ENCODE results near the gene SDR42E1.

SDR42E1 gene, protein sequence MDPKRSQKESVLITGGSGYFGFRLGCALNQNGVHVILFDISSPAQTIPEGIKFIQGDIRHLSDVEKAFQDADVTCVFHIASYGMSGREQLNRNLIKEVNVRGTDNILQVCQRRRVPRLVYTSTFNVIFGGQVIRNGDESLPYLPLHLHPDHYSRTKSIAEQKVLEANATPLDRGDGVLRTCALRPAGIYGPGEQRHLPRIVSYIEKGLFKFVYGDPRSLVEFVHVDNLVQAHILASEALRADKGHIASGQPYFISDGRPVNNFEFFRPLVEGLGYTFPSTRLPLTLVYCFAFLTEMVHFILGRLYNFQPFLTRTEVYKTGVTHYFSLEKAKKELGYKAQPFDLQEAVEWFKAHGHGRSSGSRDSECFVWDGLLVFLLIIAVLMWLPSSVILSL

DNA sequence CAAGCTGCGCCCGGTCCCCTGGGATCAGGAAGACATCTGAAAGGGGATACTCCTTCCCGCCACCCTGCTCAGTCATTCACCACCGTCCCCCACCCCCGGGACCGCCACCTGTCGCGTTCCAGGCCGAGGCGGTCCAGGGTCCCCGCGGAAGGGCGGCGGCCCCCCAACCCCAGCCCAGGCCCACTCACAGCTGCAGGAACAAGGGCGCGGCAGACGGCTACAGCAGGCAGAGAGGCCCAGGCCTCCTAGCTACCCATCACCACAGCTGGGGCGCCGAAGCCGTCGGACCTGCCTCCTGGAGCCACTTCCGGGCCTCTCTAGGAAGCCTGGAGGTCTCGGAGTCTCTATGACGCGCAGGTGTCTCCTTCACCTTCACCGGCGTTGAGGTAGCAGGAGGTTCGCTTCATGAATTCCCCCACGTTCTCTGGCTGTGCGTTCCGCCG lies at the start of gene SDR42E1:
Gene SDR42E1 (minus strand): TSS at position 272 of the 443 bp plus-strand sequence. CDS start 10,612 bp downstream, outside the sequence.
- H3K9ac ChIP-seq (ENCODE audit: low read length): no peak within 1 kb of the TSS
- H3K4me1 ChIP-seq (ENCODE audit: control insufficient read depth, low read depth, low read length): no peaks in the 10 kb centered on the region
- no peaks in the 10 kb centered on the region for H3K27me3 ChIP-seq (ENCODE audit: control insufficient read depth, insufficient read depth, low read length)
- H3K4me3 ChIP-seq (ENCODE audit: low read length): no peak within 1 kb of the TSS
- H3K36me3 ChIP-seq (ENCODE audit: control insufficient read depth, low read depth, low read length): no peaks in the 10 kb centered on the region
- H3K9me3 ChIP-seq (ENCODE audit: control insufficient read depth, low read depth, low read length): no peaks in the 10 kb centered on the region
- H3K27ac ChIP-seq (ENCODE audit: low read length): no peak within 1 kb of the TSS

DNA sequence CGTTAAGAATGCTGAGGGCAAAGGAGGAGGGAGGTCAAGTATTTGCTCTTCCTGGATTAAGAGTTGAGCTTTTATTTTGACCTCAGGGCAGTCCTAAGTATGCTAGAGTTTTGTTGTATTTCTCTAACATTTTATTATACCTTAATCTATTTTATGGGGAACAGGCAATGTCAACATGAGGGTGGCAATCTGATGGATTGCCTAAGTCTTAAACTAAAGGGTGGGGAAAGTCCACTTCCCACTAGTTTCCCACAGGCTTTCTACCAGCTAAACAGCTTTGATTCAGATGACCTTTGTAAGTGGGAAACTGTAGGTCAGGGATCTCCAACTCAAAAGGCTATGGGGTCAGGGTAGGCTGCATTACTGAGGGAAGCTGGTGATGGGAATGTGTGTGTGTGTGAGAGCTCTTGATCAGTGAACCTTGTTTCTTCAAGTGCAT lies 48.7 kb upstream of the SDR42E1 start:
- Histone ChIP-seq H3K36me3 (ENCODE audit: control insufficient read depth, low read depth, low read length) (no peaks in the 10 kb centered on the region), H3K4me1 (ENCODE audit: control insufficient read depth, low read depth, low read length) (no peaks in the 10 kb centered on the region), H3K27me3 (ENCODE audit: control insufficient read depth, insufficient read depth, low read length) (no peaks in the 10 kb centered on the region), H3K27ac (ENCODE audit: low read length) (no peak overlapping the region), H3K9ac (ENCODE audit: low read length) (no peak overlapping the region), H3K4me3 (ENCODE audit: low read length) (no peak overlapping the region), H3K9me3 (ENCODE audit: control insufficient read depth, low read depth, low read length) (no peaks in the 10 kb centered on the region)

DNA sequence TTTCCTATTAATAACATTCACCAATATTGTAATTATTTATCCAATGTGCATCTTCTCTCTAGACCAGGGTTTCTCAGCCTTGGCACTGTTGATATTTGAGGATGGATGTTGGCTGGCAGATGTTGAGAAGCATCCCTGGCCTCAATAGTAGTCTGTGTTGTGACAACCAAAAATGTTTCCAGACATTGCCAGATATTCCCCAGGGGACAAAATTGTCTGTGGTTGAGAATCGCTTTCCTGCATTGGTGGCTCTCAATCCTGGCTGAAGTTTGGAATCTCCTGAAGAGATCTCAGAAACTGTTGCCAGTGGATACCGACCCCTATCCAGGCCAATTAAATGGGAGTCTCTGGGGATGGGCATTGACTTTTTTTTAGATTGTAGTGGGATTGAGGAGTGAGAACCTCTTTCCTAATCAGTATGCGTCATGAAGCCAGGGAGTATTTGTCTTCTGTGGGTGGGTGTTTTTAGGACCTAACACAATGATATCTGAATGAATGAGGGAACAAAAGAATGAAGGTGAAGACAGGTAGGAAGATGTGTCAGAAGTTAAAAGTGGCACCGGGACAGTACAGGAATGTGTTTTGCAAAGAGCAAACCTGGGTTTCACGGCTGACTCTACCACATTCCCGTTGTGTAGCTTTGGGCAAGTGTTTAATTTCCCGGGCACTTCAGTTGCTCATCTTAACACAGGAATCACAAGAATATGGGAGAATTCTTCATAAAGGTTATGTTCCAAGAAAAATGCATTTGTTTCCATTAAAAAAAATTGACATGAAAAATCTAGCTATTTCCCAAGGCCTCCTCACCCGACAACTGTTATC lies 48.1 kb upstream of the SDR42E1 start:
- no peak overlapping the region for H3K4me3 ChIP-seq (ENCODE audit: low read length)
- no peaks in the 10 kb centered on the region for H3K36me3 ChIP-seq (ENCODE audit: control insufficient read depth, low read depth, low read length)
- H3K27me3 ChIP-seq (ENCODE audit: control insufficient read depth, insufficient read depth, low read length): no peaks in the 10 kb centered on the region
- H3K27ac ChIP-seq (ENCODE audit: low read length): no peak overlapping the region
- H3K9ac ChIP-seq (ENCODE audit: low read length): no peak overlapping the region
- no peaks in the 10 kb centered on the region for H3K4me1 ChIP-seq (ENCODE audit: control insufficient read depth, low read depth, low read length)
- H3K9me3 ChIP-seq (ENCODE audit: control insufficient read depth, low read depth, low read length): no peaks in the 10 kb centered on the region

DNA sequence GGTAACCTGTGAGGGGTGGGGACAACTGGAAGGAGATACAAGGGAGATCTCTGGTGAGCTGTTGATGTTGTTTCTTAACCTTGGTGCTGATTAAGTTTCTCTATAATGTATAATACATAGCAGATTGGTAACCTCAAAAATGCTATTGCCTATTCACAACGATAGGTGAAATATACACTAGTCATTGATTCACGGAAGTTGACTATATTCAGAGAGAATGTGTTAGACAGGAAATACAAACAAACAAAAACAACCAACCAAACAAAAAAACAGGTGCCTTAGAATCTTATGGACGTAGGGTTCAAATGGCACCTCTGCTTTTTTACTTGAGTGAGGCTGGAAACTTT lies 45.3 kb upstream of the SDR42E1 start:
- Histone ChIP-seq H3K27me3 (ENCODE audit: control insufficient read depth, insufficient read depth, low read length) (no peaks in the 10 kb centered on the region), H3K4me1 (ENCODE audit: control insufficient read depth, low read depth, low read length) (no peaks in the 10 kb centered on the region), H3K36me3 (ENCODE audit: control insufficient read depth, low read depth, low read length) (no peaks in the 10 kb centered on the region), H3K9ac (ENCODE audit: low read length) (no peak overlapping the region), H3K9me3 (ENCODE audit: control insufficient read depth, low read depth, low read length) (no peaks in the 10 kb centered on the region), H3K4me3 (ENCODE audit: low read length) (no peak overlapping the region), H3K27ac (ENCODE audit: low read length) (no peak overlapping the region)

DNA sequence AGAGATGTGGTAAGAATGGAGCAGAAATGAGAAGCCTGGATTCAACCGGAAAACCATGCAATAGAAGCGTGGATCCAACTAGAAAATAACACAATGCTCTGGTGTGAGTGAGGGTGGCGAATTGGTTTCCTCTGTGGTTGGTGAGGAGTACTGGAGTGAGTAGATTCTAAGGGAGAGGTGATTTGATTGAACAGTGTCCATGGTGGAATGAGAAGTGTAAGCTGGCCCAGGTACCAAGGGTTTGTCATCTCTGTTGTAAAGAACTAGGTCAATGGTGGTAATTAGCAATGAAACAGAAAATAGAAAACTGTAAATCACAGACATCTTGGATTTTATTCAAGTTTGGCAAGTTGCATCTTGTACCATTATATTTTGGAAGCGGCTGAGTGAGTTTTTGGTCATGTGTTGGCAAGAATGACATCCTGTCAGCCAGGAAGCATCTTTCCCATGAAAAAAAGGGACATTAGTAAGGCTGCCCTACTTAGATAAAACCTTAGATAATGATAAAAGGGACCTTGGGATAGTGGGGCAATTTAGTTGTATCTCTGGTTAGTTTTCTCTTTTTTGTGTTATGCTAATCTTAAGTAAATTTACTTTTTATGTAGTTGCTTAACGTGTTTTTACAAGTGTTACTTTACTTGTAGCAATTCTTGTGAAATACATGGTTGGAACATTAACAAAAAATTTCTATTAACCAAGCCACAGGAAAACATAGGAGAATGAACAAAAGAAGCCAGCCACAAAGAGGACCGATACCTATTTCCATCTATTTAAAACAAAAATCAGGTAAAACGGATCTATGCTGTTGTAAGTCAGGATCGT lies 44.7 kb upstream of the SDR42E1 start:
- no peaks in the 10 kb centered on the region for H3K36me3 ChIP-seq (ENCODE audit: control insufficient read depth, low read depth, low read length)
- H3K4me3 ChIP-seq (ENCODE audit: low read length): no peak overlapping the region
- H3K9me3 ChIP-seq (ENCODE audit: control insufficient read depth, low read depth, low read length): no peaks in the 10 kb centered on the region
- H3K4me1 ChIP-seq (ENCODE audit: control insufficient read depth, low read depth, low read length): no peaks in the 10 kb centered on the region
- no peak overlapping the region for H3K9ac ChIP-seq (ENCODE audit: low read length)
- H3K27ac ChIP-seq (ENCODE audit: low read length): no peak overlapping the region
- H3K27me3 ChIP-seq (ENCODE audit: control insufficient read depth, insufficient read depth, low read length): no peaks in the 10 kb centered on the region

DNA sequence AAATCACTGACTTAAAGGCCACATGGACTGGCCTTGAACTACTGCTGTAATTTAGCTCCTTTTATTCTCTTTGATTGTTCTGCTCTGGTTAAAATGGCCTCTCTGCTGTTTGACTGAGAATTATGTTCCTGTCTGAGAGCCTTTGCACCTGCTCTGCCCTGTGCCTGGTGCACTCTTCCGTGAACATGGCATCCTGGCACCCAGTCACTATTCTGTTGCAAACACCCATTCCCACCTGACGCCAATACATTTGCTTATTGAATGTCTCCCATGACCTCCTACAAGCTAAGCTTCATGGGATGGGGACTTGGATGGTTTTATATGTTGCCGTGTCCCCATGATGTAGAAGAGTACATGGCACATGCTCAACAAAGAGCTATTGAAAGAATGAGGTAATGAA lies 43.8 kb upstream of the SDR42E1 start:
- no peak overlapping the region for H3K9ac ChIP-seq (ENCODE audit: low read length)
- H3K27ac ChIP-seq (ENCODE audit: low read length): no peak overlapping the region
- no peak overlapping the region for H3K4me3 ChIP-seq (ENCODE audit: low read length)
- H3K36me3 ChIP-seq (ENCODE audit: control insufficient read depth, low read depth, low read length): no peaks in the 10 kb centered on the region
- no peaks in the 10 kb centered on the region for H3K4me1 ChIP-seq (ENCODE audit: control insufficient read depth, low read depth, low read length)
- no peaks in the 10 kb centered on the region for H3K27me3 ChIP-seq (ENCODE audit: control insufficient read depth, insufficient read depth, low read length)
- H3K9me3 ChIP-seq (ENCODE audit: control insufficient read depth, low read depth, low read length): no peaks in the 10 kb centered on the region

DNA sequence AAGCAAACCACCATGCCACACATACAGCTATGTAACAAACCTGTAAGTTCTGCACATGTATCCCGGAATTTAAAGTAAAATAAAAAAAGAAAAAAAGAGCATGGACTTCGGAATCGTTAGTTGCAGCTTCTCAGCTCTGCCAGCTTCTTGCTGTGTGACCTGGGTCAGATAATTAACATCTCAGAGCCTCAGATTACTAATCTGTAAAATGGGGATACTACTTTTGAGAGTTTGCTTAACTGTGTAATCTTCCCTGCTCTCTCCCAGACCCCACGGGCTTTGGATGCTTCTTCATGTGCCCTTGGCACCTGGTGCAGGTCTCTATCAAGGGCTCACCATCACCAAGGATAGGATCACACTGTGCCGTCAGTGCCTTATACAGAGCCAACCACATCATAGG lies 40.4 kb upstream of the SDR42E1 start:
- no peak overlapping the region for H3K27ac ChIP-seq (ENCODE audit: low read length)
- no peak overlapping the region for H3K4me3 ChIP-seq (ENCODE audit: low read length)
- H3K9me3 ChIP-seq (ENCODE audit: control insufficient read depth, low read depth, low read length): no peaks in the 10 kb centered on the region
- no peaks in the 10 kb centered on the region for H3K36me3 ChIP-seq (ENCODE audit: control insufficient read depth, low read depth, low read length)
- no peaks in the 10 kb centered on the region for H3K4me1 ChIP-seq (ENCODE audit: control insufficient read depth, low read depth, low read length)
- H3K27me3 ChIP-seq (ENCODE audit: control insufficient read depth, insufficient read depth, low read length): no peaks in the 10 kb centered on the region
- H3K9ac ChIP-seq (ENCODE audit: low read length): no peak overlapping the region

DNA sequence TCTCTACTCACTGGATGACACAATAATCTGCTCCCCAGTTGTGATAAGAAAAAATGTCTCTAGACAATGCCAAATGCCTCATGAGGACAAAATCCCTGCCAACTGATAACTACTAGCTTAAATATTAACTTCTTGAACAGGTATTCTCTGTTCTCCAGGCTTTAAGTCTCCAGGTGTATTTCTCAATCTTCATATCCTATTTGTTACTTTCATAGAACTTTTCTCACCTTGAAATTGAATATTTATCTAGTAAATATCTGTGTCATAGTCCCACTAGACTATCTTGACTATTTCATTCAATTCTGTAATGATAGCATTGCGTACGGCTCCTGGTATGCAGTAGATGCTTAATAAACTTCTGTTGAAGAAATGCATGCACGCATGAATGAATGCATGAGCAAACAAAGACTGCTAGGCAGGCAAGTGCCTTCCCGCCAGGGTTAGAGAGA lies 39.7 kb upstream of the SDR42E1 start:
- H3K27ac ChIP-seq (ENCODE audit: low read length): no peak overlapping the region
- no peak overlapping the region for H3K4me3 ChIP-seq (ENCODE audit: low read length)
- H3K36me3 ChIP-seq (ENCODE audit: control insufficient read depth, low read depth, low read length): no peaks in the 10 kb centered on the region
- no peaks in the 10 kb centered on the region for H3K9me3 ChIP-seq (ENCODE audit: control insufficient read depth, low read depth, low read length)
- no peaks in the 10 kb centered on the region for H3K4me1 ChIP-seq (ENCODE audit: control insufficient read depth, low read depth, low read length)
- H3K9ac ChIP-seq (ENCODE audit: low read length): no peak overlapping the region
- no peaks in the 10 kb centered on the region for H3K27me3 ChIP-seq (ENCODE audit: control insufficient read depth, insufficient read depth, low read length)

DNA sequence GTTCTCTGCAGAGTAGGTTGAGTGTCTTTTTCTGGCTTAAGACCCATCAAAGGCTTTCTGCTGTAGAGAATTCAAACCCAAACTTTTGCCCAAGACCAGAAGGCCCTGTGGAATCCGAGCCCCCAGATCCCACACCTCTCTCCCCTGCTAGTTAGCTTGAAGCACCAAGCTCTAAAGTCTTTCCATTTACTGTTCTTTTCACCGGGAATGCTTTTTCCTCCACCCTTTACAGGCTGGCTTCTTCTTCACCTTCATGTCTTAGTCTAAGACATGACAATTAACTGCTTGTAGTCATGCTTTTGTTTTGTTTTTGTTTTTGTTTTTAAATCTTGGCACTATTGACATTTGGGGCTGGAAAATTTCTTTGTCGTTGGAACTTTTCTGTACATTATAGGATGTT lies 39.2 kb upstream of the SDR42E1 start:
- Histone ChIP-seq H3K27ac (ENCODE audit: low read length) (no peak overlapping the region), H3K27me3 (ENCODE audit: control insufficient read depth, insufficient read depth, low read length) (no peaks in the 10 kb centered on the region), H3K4me1 (ENCODE audit: control insufficient read depth, low read depth, low read length) (no peaks in the 10 kb centered on the region), H3K9me3 (ENCODE audit: control insufficient read depth, low read depth, low read length) (no peaks in the 10 kb centered on the region), H3K4me3 (ENCODE audit: low read length) (no peak overlapping the region), H3K9ac (ENCODE audit: low read length) (no peak overlapping the region), H3K36me3 (ENCODE audit: control insufficient read depth, low read depth, low read length) (no peaks in the 10 kb centered on the region)

DNA sequence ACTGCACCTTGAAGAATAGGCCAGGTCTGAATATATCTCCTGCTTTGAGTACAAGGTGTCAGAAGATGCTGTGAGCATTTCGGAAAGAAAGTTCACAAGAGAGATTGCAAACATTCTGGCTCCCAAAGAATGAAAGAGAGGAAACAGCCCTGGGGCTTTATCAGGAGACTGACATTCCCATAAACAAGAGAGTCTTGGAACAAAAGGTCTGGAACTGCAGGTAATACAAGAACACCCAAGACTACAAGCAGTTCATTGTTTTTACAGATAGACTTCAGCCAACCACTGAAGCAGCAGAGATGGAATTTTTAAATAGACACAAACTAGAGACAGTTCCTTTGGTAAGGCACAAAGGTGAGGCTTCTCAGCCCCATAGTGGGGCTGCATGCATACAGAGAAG lies 38.2 kb upstream of the SDR42E1 start:
- no peak overlapping the region for H3K9ac ChIP-seq (ENCODE audit: low read length)
- no peak overlapping the region for H3K27ac ChIP-seq (ENCODE audit: low read length)
- no peak overlapping the region for H3K4me3 ChIP-seq (ENCODE audit: low read length)
- H3K4me1 ChIP-seq (ENCODE audit: control insufficient read depth, low read depth, low read length): no peaks in the 10 kb centered on the region
- H3K27me3 ChIP-seq (ENCODE audit: control insufficient read depth, insufficient read depth, low read length): no peaks in the 10 kb centered on the region
- no peaks in the 10 kb centered on the region for H3K36me3 ChIP-seq (ENCODE audit: control insufficient read depth, low read depth, low read length)
- H3K9me3 ChIP-seq (ENCODE audit: control insufficient read depth, low read depth, low read length): no peaks in the 10 kb centered on the region

DNA sequence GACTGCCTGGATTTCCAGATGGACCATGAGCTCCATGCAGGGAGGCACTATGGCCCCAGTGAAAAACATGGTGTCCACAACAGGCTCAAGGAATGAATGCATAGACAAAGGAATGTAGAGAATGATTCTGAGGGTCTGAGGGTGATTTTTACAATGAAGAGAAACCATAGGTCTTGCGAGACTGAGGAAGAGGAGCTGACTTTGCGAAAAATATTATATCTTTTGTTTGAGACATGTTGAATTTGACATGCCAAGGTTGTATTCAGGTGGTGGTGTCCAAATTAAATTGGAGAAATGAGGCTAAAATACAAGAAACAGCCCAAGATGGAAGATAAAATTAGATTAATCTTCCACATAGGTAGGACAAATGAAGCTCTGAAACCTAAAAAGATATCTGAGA lies 36.5 kb upstream of the SDR42E1 start:
- H3K27ac ChIP-seq (ENCODE audit: low read length): no peak overlapping the region
- H3K27me3 ChIP-seq (ENCODE audit: control insufficient read depth, insufficient read depth, low read length): no peaks in the 10 kb centered on the region
- H3K9me3 ChIP-seq (ENCODE audit: control insufficient read depth, low read depth, low read length): no peaks in the 10 kb centered on the region
- H3K9ac ChIP-seq (ENCODE audit: low read length): no peak overlapping the region
- no peak overlapping the region for H3K4me3 ChIP-seq (ENCODE audit: low read length)
- no peaks in the 10 kb centered on the region for H3K4me1 ChIP-seq (ENCODE audit: control insufficient read depth, low read depth, low read length)
- H3K36me3 ChIP-seq (ENCODE audit: control insufficient read depth, low read depth, low read length): no peaks in the 10 kb centered on the region

All from iPS-18a (cell line).